Fibroblast of skin of abdomen (primary cell): ENCODE data around the gene OGFOD3. TPM values are rescaled to one million over a fixed set of nuclear protein-coding genes. Genes with fewer than 3 reads are reported as not detected.
"Not testable (repeated sequence)": the region's sequence is repeated elsewhere in the genome, so short reads cannot be mapped to it uniquely, and the experiment has no call there.

Experiments used
- DNase-seq: peaks from one replicate; pipeline ENCODE4 v3.0.0-alpha.2; 2013
- polyA plus RNA-seq, 2 experiments: library from polyadenylated mRNA; unstranded; fragments of 120-200 nt; gene quantifications; one replicate each; pipeline ENCODE4 v1.2.1, GENCODE V29; 2013; ENCODE audit not compliant: insufficient read length in 2 of 2

OGFOD3 gene, protein sequence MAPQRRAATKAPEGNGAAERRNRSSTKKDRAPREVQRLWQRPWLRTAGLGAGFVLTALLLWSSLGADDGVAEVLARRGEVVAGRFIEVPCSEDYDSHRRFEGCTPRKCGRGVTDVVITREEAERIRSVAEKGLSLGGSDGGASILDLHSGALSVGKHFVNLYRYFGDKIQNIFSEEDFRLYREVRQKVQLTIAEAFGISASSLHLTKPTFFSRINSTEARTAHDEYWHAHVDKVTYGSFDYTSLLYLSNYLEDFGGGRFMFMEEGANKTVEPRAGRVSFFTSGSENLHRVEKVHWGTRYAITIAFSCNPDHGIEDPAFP
- polyA plus RNA-seq (2013, experiment 1 of 2; ENCODE audit: insufficient read length): 39.6 TPM
- 39.9 TPM for polyA plus RNA-seq (2013, experiment 2 of 2; ENCODE audit: insufficient read length)

- peak; percentile 80 for DNase-seq
These were observed at the start of gene OGFOD3, which contains the start of gene HEXD for GRCh38 chr17:82418001-82418986. Gene OGFOD3 (minus strand): TSS chr17:82418586. CDS start chr17:82418485, 101 bp downstream. Gene HEXD (plus strand): TSS chr17:82418347. CDS start chr17:82419800, 1,453 bp downstream.

DNA sequence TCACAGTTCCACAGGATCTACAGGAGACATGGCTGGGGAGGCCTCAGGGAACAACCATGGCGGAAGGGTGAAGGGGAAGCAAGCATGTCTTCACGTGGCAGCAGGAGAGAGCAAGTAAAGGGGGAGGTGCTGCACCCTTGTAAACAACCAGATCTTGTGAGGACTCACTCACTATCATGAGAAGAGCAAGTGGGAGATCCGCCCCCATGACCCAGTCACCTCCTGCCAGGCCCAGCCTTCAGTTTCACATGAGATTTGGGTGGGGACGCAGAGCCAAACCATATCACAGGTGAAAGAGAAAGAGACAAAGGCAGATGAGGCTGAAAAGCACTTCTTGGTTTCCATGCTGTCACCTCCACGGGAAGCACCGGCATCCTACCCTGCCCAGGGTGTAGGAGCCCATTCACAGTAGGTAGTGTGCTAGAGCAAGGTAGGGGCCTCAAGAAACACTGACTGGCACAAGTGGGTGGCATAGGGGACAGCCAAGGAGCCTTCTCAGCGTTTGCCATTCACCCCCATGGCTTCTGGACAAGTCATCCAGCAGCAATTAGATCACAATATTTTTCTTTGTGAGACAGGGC, 46.7 kb upstream of the OGFOD3 start:
- no peak for DNase-seq

- DNase-seq: no peak
These were observed 46.2 kb upstream of the OGFOD3 start for GRCh38 chr17:82464567-82464929.

GRCh38 chr17:82463925-82464566, 45.7 kb upstream of the OGFOD3 start:
- DNase-seq: no peak

DNA sequence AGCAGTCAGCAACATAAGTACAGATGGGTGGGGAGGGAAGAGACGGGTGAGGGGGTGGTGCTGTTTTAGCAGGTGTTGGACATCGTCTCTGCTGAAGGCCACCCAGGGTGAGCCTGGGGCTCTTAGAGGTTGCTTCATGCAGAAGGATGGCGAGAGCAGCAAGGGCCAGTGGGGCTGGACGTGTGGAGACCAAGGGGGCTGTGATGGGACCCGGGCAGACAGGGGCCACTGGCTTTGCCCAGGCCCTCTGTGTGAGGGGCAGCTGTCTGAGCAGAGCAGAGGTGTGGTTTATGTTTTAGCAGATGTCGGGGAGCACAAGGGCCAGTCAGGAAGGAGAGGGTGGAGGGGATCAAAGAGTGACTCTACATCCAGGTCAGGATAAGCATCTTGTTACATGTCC, 45.0 kb upstream of the OGFOD3 start:
- DNase-seq: no peak

GRCh38 chr17:82461827-82462524, 43.6 kb upstream of the OGFOD3 start:
- DNase-seq: no peak

- DNase-seq: not testable (repeated sequence)
These were observed 41.5 kb upstream of the OGFOD3 start for GRCh38 chr17:82459936-82460335.

DNA sequence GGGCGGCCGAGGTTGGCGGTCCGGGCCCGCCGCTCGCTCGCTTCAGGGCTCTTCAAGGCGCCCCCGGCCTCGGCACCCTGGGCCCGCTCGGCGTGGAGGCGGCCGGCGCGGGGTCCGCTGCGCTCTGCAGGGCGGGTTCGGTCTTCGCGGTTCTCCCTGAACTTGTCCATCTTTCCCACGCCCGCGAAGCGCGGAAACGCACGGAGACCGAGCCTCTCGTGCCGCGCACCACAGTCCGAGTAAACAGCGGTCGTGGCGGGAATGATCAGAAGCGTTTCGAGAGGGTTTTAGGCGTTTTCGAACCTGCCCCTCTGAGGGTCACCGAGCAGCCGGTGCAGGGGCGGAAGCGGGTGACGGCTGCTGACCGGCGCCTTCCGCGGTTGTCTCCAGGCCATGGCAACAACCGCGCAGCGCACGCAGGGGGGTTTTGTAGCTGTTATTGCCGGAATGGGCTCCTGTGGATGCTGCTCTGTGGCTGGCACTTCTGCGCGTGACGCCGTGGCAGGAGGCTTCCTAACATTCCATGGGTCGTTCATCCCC, 40.6 kb upstream of the OGFOD3 start:
- no peak for DNase-seq

DNA sequence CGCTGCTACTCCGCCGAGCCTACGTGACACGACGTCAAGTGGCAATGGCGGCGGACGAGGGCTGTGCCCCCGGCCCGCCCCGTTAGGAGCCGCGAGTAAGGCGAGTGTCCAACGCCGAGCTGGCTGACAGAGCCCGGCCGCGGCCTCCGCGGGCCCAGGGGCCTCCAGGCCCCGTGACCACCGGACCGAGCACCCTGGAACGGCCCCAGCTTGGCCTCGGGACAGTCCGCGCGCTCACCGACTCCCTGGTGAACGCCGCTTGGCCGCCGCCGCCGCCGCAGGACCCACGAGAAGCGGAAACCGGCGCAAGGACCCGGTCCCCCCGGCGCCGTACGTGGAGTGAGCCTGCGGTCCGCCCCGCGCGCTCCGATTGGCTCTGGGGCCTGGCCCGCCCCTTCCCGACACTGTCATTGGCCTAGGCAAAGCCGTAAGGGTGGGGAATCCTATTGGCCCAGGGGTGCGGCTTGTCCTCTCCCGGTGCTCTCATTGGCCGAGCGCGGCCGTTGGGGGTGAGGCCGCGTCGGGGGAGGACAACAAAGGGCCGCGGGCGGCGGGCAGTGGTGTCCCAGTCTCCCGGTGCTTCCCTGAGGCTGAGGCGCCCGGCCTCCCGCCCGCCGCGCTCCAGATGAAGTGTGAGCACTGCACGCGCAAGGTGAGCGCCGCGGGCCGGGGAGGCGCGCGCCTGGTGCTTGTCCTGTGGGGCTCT, 39.9 kb upstream of the OGFOD3 start, which contains the start of gene NARF:
NARF (plus strand) TSS at position 563 of the 706 bp plus-strand sequence; CDS start at position 626, 63 bp downstream.
- peak; percentile 99 for DNase-seq

DNA sequence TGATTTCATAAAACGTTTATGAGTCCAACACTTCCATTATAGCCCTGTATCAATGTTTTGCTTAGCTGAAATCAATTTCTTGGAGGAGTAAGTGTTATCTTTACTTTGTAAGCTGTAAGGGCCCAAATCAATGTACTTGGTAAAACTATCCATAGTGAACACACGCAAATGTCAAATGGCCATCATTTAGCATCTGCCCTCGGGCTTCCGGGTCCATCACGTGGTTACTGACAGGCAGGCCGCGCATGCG, 39.5 kb upstream of the OGFOD3 start:
- no peak for DNase-seq

DNA sequence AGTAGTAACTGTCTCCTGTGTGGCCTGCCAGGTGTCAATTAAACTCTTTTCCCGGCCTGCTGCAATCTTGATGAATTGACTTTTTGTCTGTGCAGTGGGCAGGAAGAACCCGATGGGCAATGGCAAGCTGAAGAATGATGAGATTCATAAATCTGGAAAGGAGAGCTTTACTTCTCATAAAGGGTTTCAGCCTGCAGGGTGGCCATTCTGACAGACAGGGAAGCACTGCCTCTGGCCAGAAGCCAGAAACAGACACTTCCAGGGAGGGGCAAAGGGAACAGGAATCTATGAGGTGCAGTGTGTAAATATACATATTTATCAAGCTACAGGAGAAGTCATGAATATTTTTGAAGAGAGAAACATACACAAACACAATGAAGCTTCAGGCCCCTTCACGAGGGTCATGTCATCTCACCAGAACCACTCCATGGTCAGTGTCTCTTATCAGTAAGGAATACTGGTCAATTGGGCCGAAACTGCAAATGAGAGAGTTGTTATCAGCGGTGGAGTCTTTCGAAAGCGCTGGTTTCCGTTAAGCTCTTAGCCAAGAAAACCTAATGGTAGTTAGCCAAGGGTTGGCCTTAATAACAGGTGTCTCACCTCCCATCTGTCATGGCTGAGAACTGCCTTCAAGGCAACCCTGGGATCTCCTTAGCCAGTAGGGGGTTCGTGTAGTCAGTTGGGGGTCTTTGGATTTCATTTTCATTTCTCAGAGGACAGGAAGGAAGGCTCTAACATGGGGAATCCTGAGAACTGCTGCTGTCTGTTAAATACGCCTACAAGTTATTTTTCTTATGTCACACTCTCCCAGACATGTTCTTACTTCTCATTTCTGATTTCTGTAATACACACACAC, 38.9 kb upstream of the OGFOD3 start:
- no peak for DNase-seq

DNA sequence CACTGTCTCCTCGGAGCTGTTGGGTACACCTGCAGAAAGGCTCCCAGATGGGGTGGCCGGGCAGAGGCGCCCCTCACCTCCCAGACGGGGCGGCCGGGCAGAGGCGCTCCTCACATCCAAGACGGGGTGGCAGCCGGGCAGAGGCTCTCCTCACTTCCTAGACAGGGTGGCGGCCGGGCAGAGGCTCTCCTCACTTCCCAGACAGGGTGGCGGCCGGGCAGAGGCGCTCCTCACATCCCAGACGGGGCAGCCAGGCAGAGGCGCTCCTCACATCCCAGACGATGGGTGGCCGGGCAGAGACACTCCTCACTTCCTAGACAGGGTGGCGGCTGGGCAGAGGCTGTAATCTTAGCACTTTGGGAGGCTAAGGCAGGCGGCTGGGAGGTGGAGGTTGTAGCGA, 35.3 kb upstream of the OGFOD3 start:
- not testable (repeated sequence) for DNase-seq

GRCh38 chr17:82453151-82453550, 34.8 kb upstream of the OGFOD3 start:
- not testable (repeated sequence) for DNase-seq

DNA sequence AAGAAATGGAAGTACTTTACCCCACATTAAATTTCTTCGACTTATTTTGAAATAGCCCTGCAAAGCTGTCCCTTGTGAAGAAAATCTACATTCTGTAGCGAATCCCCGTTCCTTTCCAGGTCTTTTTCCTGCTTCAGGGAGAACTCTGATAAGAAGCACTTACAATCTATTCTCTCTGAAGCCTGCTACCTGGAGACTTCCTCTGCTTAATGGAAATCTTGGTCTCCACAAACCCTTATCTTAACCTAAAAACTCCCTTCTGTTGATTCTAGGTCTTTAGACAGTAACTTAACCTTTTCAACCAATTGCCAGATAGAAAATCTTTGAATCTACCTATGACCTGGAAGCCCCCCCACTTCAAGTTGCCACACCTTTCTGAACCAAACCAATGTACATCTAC, 33.8 kb upstream of the OGFOD3 start:
- no peak for DNase-seq

GRCh38 chr17:82450357-82451106, 32.1 kb upstream of the OGFOD3 start, which contains the start of gene CYBC1:
Gene CYBC1 (minus strand): TSS chr17:82450752. CDS start chr17:82449254, 1,498 bp downstream.
- DNase-seq: peak; percentile 94

- DNase-seq: no peak
These were observed 31.5 kb upstream of the OGFOD3 start for GRCh38 chr17:82449883-82450356.

DNA sequence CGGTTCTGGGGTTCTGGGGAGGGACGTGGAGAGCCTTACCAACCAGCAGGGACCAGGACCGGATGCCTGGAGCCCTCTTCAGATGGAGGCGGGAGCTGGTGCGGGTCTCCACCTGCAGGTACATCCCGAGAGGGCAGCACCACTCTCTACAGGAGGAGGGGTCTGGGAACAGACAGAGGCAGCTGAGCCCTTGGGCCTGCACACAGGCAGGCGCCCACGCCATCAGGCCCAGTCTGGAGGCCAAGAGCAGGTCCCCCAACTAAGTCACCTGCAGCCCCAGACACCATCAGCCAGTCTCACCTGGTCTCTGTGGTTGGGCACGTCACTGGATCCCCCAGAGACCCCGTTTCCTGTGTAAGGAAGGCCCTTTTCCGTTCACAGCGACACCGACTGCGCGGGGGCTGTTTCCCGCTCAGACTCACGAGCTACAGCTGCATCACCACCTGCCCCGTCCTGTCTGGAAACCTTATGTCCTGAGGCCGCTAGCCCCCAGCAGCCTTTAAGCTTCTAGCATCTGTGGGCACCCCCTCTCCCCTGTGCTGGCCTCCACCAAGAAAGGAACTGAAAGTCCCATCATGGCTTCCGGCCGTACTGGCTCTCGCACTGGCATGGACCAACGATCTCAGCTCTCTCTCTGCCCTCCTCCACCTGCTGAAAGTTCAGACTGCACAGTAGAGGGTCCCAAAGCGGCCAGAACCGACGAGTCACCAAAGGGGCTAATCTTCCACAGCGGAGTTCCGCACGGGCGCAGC, 30.9 kb upstream of the OGFOD3 start:
- DNase-seq: no peak

- no peak for DNase-seq
These were observed 29.5 kb upstream of the OGFOD3 start for GRCh38 chr17:82447876-82448275.
